Measurements from ENCODE around the gene CPT2. TPM values are rescaled to one million over a fixed set of nuclear protein-coding genes. Genes with fewer than 3 reads are reported as not detected.
A peak's percentile ranks its signal among the peaks of the same experiment; 100 is the strongest.

Gene CPT2
- total RNA-seq: 10 to 100 TPM; 21.9 to 25.3 TPM

- Mint-ChIP-seq H3K27ac (peak within 1 kb of the TSS; percentile 98), H3K27me3 (ENCODE audit: low read depth) (no peaks in the 10 kb centered on the region), H3K4me1 (ENCODE audit: low read depth) (peaks cover 26% of the 10 kb centered on the region), H3K4me3 (peak within 1 kb of the TSS; percentile 90 to 96), H3K9me3 (no peaks in the 10 kb centered on the region), H3K36me3 (ENCODE audit: insufficient read depth in 2 of 2) (peaks cover 11 to 13% of the 10 kb centered on the region in 2 donors)
- peak; percentile 100 for ATAC-seq (replicated peaks in 1 of 2)
- DNase-seq: peak; percentile 97
Measured at GRCh38 chr1:53196485-53197290, at the start of gene CPT2. Gene CPT2, plus strand, starts transcription at chr1:53196824. Its CDS starts 120 bp downstream, at chr1:53196944.

- no peaks in the 10 kb centered on the region for H3K9me3 Mint-ChIP-seq
- ATAC-seq (replicated peaks in 1 of 2) (no peak), DNase-seq (no peak)
- no peaks in the 10 kb centered on the region for H3K27me3 Mint-ChIP-seq (ENCODE audit: low read depth)
- H3K36me3 Mint-ChIP-seq (ENCODE audit: insufficient read depth in 2 of 2): no peaks in the 10 kb centered on the region
- H3K27ac Mint-ChIP-seq: no peak overlapping the region
- H3K4me3 Mint-ChIP-seq: no peak overlapping the region
- H3K4me1 Mint-ChIP-seq (ENCODE audit: low read depth): no peaks in the 10 kb centered on the region
Measured at GRCh38 chr1:53147174-53147573, 49.5 kb upstream of the CPT2 start.

GRCh38 chr1:53148123-53148522 lies 48.5 kb upstream of the CPT2 start:
- Mint-ChIP-seq H3K4me1 (ENCODE audit: low read depth) (no peaks in the 10 kb centered on the region), H3K27me3 (ENCODE audit: low read depth) (no peaks in the 10 kb centered on the region), H3K36me3 (ENCODE audit: insufficient read depth in 2 of 2) (no peaks in the 10 kb centered on the region), H3K4me3 (no peak overlapping the region), H3K9me3 (no peaks in the 10 kb centered on the region), H3K27ac (no peak overlapping the region)
- DNase-seq (no peak), ATAC-seq (replicated peaks in 1 of 2) (no peak)

- no peak for DNase-seq
- ATAC-seq (replicated peaks in 1 of 2): no peak
- no peaks in the 10 kb centered on the region for H3K4me1 Mint-ChIP-seq (ENCODE audit: low read depth)
- no peaks in the 10 kb centered on the region for H3K27me3 Mint-ChIP-seq (ENCODE audit: low read depth)
- no peak overlapping the region for H3K27ac Mint-ChIP-seq
- no peak overlapping the region for H3K4me3 Mint-ChIP-seq
- no peaks in the 10 kb centered on the region for H3K9me3 Mint-ChIP-seq
- no peaks in the 10 kb centered on the region for H3K36me3 Mint-ChIP-seq (ENCODE audit: insufficient read depth in 2 of 2)
Measured at GRCh38 chr1:53153752-53154151, 42.9 kb upstream of the CPT2 start.

- H3K9me3 Mint-ChIP-seq: no peaks in the 10 kb centered on the region
- H3K4me1 Mint-ChIP-seq (ENCODE audit: low read depth): no peaks in the 10 kb centered on the region
- H3K27ac Mint-ChIP-seq: no peak overlapping the region
- H3K36me3 Mint-ChIP-seq (ENCODE audit: insufficient read depth in 2 of 2): no peaks in the 10 kb centered on the region
- DNase-seq: no peak
- H3K27me3 Mint-ChIP-seq (ENCODE audit: low read depth): no peaks in the 10 kb centered on the region
- H3K4me3 Mint-ChIP-seq: no peak overlapping the region
- ATAC-seq (replicated peaks in 1 of 2): no peak
Measured at GRCh38 chr1:53154859-53155438, 41.7 kb upstream of the CPT2 start.

GRCh38 chr1:53155534-53155933 lies 41.1 kb upstream of the CPT2 start:
- H3K9me3 Mint-ChIP-seq: no peaks in the 10 kb centered on the region
- ATAC-seq (replicated peaks in 1 of 2): no peak

GRCh38 chr1:53155945-53156344 lies 40.7 kb upstream of the CPT2 start:
- H3K27ac Mint-ChIP-seq: no peak overlapping the region
- no peaks in the 10 kb centered on the region for H3K36me3 Mint-ChIP-seq (ENCODE audit: insufficient read depth in 2 of 2)
- no peaks in the 10 kb centered on the region for H3K9me3 Mint-ChIP-seq
- no peaks in the 10 kb centered on the region for H3K4me1 Mint-ChIP-seq (ENCODE audit: low read depth)
- ATAC-seq (replicated peaks in 1 of 2) (no peak), DNase-seq (no peak)
- no peaks in the 10 kb centered on the region for H3K27me3 Mint-ChIP-seq (ENCODE audit: low read depth)
- H3K4me3 Mint-ChIP-seq: no peak overlapping the region

More at GRCh38 chr1:53155534-53155933, 41.1 kb upstream of the CPT2 start:
- no peak for DNase-seq
- no peaks in the 10 kb centered on the region for H3K36me3 Mint-ChIP-seq (ENCODE audit: insufficient read depth in 2 of 2)
- H3K27me3 Mint-ChIP-seq (ENCODE audit: low read depth): no peaks in the 10 kb centered on the region
- H3K4me1 Mint-ChIP-seq (ENCODE audit: low read depth): no peaks in the 10 kb centered on the region
- H3K4me3 Mint-ChIP-seq: no peak overlapping the region
- H3K27ac Mint-ChIP-seq: no peak overlapping the region

- no peaks in the 10 kb centered on the region for H3K4me1 Mint-ChIP-seq (ENCODE audit: low read depth)
- no peak for DNase-seq
- no peak overlapping the region for H3K4me3 Mint-ChIP-seq
- no peaks in the 10 kb centered on the region for H3K27me3 Mint-ChIP-seq (ENCODE audit: low read depth)
- H3K27ac Mint-ChIP-seq: no peak overlapping the region
- no peaks in the 10 kb centered on the region for H3K36me3 Mint-ChIP-seq (ENCODE audit: insufficient read depth in 2 of 2)
- no peaks in the 10 kb centered on the region for H3K9me3 Mint-ChIP-seq
- no peak for ATAC-seq (replicated peaks in 1 of 2)
Measured at GRCh38 chr1:53156783-53157182, 39.8 kb upstream of the CPT2 start.

GRCh38 chr1:53158900-53159299 lies 37.7 kb upstream of the CPT2 start:
- no peak for ATAC-seq (replicated peaks in 1 of 2)

GRCh38 chr1:53160924-53161378 lies 35.7 kb upstream of the CPT2 start:
- Mint-ChIP-seq H3K4me3 (no peak overlapping the region), H3K4me1 (ENCODE audit: low read depth) (no peaks in the 10 kb centered on the region), H3K36me3 (ENCODE audit: insufficient read depth in 2 of 2) (no peaks in the 10 kb centered on the region), H3K27ac (no peak overlapping the region), H3K9me3 (no peaks in the 10 kb centered on the region), H3K27me3 (ENCODE audit: low read depth) (no peaks in the 10 kb centered on the region)
- DNase-seq (no peak), ATAC-seq (replicated peaks in 1 of 2) (no peak)

More at GRCh38 chr1:53158900-53159299, 37.7 kb upstream of the CPT2 start:
- Mint-ChIP-seq H3K4me1 (ENCODE audit: low read depth) (no peaks in the 10 kb centered on the region), H3K27me3 (ENCODE audit: low read depth) (no peaks in the 10 kb centered on the region), H3K4me3 (no peak overlapping the region), H3K9me3 (no peaks in the 10 kb centered on the region), H3K36me3 (ENCODE audit: insufficient read depth in 2 of 2) (no peaks in the 10 kb centered on the region), H3K27ac (no peak overlapping the region)
- no peak for DNase-seq

- Mint-ChIP-seq H3K27ac (no peak overlapping the region), H3K27me3 (ENCODE audit: low read depth) (no peaks in the 10 kb centered on the region), H3K4me3 (no peak overlapping the region), H3K4me1 (ENCODE audit: low read depth) (no peaks in the 10 kb centered on the region), H3K9me3 (no peaks in the 10 kb centered on the region), H3K36me3 (ENCODE audit: insufficient read depth in 2 of 2) (no peaks in the 10 kb centered on the region)
- no peak for DNase-seq
- no peak for ATAC-seq (replicated peaks in 1 of 2)
Measured at GRCh38 chr1:53162621-53163020, 34.0 kb upstream of the CPT2 start.

- Mint-ChIP-seq H3K27me3 (ENCODE audit: low read depth) (no peaks in the 10 kb centered on the region), H3K9me3 (no peaks in the 10 kb centered on the region), H3K4me1 (ENCODE audit: low read depth) (no peaks in the 10 kb centered on the region), H3K36me3 (ENCODE audit: insufficient read depth in 2 of 2) (no peaks in the 10 kb centered on the region), H3K27ac (no peak overlapping the region), H3K4me3 (no peak overlapping the region)
- no peak for DNase-seq
- ATAC-seq (replicated peaks in 1 of 2): no peak
Measured at GRCh38 chr1:53163291-53163768, 33.3 kb upstream of the CPT2 start.

GRCh38 chr1:53165408-53165961 lies 31.1 kb upstream of the CPT2 start:
- H3K9me3 Mint-ChIP-seq: no peaks in the 10 kb centered on the region

More at GRCh38 chr1:53165408-53165961, 31.1 kb upstream of the CPT2 start:
- ATAC-seq (replicated peaks in 1 of 2) (no peak), DNase-seq (no peak)
- H3K27ac Mint-ChIP-seq: no peak overlapping the region
- H3K4me1 Mint-ChIP-seq (ENCODE audit: low read depth): no peaks in the 10 kb centered on the region
- H3K36me3 Mint-ChIP-seq (ENCODE audit: insufficient read depth in 2 of 2): no peaks in the 10 kb centered on the region
- no peaks in the 10 kb centered on the region for H3K27me3 Mint-ChIP-seq (ENCODE audit: low read depth)
- no peak overlapping the region for H3K4me3 Mint-ChIP-seq

Measured in activated T-cell treated with anti-CD3 and anti-CD28 coated beads, Interleukin-2, amount 50 U/mL, for 72 hours (primary cell).